AG09319 (cell line): ENCODE measurements around the gene GAPT.

Experiments used
- DNase-seq: peaks from one replicate; pipeline ENCODE4 v3.0.0-alpha.2; 2010; ENCODE audit warnings: low read depth; ENCODE audit errors: extremely low read depth
- CTCF ChIP-seq: IDR thresholded peaks from 2 replicates; pipeline ENCODE4 v1.5.1; 2011; ENCODE audit warnings: low read depth, mild to moderate bottlenecking, inconsistent platforms, low read length, moderate library complexity

Gene GAPT

GRCh38 chr5:58481066-58481676 lies 10.1 kb upstream of the GAPT start:
- no peak for TF ChIP-seq CTCF
- no peak for DNase-seq

DNA sequence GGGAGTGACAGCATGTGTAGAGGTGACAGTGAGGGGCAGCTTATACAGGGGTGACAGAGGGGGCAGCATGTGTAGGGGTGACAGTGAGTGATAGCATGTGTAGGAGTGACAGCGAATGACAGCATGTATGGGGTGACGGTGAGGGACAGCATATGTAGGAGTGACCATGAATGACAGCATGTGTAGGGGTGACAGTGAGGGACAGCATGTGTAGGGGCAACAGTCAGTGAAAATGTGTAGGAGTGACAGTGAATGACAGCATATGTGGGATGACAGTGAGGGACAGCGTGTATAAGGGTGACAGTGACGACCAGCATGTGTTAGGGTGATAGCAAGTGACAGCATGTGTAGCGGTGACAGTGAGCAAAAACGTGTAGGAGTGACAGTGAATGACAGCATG lies 9.4 kb upstream of the GAPT start:
- TF ChIP-seq CTCF: no peak
- no peak for DNase-seq

DNA sequence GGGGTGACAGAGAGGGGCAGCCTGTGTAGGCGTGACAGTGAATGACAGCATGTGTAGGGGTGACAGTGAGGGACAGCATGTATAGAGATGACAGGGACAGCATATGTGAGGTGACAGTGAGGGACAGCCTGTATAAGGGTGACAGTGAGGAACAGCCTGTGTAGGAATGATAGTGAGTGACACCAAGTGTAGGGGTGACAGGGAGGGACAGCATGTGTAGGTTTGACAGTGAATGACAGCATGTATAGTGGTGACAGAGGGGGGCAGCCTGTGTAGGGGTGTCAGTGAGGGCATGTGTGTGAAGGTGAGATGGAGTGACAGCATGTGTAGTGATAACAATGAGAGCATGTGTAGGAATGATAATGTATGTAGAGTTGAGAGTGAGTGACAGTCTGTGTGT lies 8.7 kb upstream of the GAPT start:
- no peak for DNase-seq
- no peak for TF ChIP-seq CTCF

DNA sequence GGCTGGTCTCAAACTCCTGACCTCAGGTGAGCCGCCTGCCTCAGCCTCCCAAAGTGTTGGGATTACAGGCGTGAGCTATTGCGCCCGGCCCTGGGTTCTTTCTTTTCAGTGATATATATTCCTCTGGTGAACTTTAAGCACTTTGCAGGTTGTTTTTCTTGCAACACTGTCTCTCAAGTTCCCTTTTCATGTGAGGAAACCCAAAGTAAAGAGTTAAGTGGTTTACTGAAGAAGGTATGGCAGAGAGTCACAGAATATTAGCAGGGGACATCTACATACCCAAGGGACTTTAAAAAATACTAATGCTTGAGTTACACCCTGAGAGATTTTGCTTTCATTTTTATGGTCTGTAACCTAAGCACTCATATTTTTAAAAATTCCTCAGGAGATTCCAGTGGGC lies 6.7 kb upstream of the GAPT start:
- no peak for DNase-seq
- TF ChIP-seq CTCF: no peak

DNA sequence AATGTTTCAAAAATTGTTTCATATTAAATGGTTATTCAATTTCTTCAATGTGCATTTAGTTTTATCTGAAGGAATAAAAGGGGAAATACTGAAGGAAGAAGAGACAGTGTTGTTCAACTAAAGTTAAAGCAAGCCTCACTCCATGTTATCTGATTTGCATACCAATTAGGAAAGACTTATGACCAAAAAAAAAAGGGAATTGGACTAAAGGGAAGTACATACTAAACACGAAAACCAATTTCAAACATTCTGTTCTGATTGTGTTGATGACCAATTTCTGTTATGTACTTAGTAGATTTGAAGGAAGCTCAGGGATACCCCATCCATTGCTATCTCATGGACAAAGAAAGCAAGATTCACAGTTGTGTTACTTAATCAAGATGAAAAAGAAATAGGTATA lies 4.9 kb upstream of the GAPT start:
- no peak for DNase-seq
- no peak for TF ChIP-seq CTCF

DNA sequence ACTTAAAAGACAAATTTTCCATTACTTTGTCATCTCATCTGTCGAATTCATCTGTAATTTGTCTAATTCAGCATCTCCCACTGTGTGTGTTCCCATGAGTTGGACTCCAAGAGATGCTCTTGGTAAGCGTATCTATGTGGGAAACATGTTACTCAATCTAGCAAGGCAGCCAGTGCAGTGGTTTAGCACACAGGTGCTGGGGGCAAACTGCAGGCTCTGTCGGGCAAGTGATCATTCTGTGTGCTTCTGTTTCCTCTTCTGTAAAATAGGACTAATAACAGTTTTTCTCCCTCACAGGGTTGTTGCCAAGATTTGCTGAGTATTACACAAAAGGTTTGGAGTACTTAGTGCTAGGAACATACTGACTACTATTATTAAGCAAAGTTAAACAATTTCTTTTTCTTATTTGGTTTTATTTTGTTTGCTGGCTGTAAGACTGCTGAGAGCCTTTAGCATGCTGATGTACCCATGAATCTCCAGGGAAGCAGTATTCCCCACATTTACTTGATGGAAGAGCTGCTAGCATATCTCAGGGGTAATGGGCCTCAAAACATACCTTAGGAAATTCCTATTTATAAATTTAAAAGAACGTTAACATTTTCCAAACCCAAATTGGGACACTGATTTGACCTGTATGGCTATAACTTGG lies 709 bp upstream of the GAPT start:
- no peak for DNase-seq

More for the DNA sequence above, 709 bp upstream of the GAPT start:
- TF ChIP-seq CTCF: no peak
